ENCODE data around the gene TIGD7. TPM values are rescaled to one million over a fixed set of nuclear protein-coding genes. Genes with fewer than 3 reads are reported as not detected.

TIGD7 gene
- total RNA-seq, result 3.8 and 6.5 TPM in 2 replicates

- Histone ChIP-seq H2AFZ (ENCODE audit: low read length) (peak within 1 kb of the TSS; percentile 97), H3K4me3 (ENCODE audit: insufficient read depth, low read length) (peak within 1 kb of the TSS; percentile 91), H3K27me3 (ENCODE audit: insufficient read depth, low read length) (no peaks in the 10 kb centered on the region), H4K20me1 (ENCODE audit: insufficient read depth, low read length) (no peaks in the 10 kb centered on the region), H3K4me2 (ENCODE audit: insufficient read depth, low read length) (peak within 1 kb of the TSS; percentile 82), H3K27ac (ENCODE audit: low read depth, low read length) (peak within 1 kb of the TSS; percentile 91), H3K79me2 (ENCODE audit: insufficient read depth, low read length) (peaks cover 43% of the 10 kb centered on the region), H3K36me3 (ENCODE audit: insufficient read depth, low read length) (peaks cover 33% of the 10 kb centered on the region), H3K9me3 (ENCODE audit: low read depth, low read length) (peaks cover 4% of the 10 kb centered on the region), H3K4me1 (ENCODE audit: insufficient read depth, low read length) (peaks cover 7% of the 10 kb centered on the region)
- peak; percentile 6 for TF ChIP-seq CTCF (IDR thresholded peaks at IDR 0.05; ENCODE audit: extremely low read depth, low read depth, low read length)
- DNase-seq (ENCODE audit: insufficient read length, low spot score, missing footprints), result peak; percentile 99
Measured at GRCh38 chr16:3305109-3306068, at the start of gene TIGD7, which contains the start of gene ZNF75A. Gene TIGD7, minus strand, starts transcription at chr16:3305430. Its CDS starts 4,816 bp downstream, at chr16:3300614. Gene ZNF75A, plus strand, starts transcription at chr16:3305497. Its CDS starts 2,932 bp downstream, at chr16:3308429.

GRCh38 chr16:3349175-3349574 is 43.9 kb upstream of the TIGD7 start:
- Histone ChIP-seq H3K27ac (ENCODE audit: low read depth, low read length) (no peak overlapping the region), H3K4me2 (ENCODE audit: insufficient read depth, low read length) (no peak overlapping the region), H3K79me2 (ENCODE audit: insufficient read depth, low read length) (no peaks in the 10 kb centered on the region), H2AFZ (ENCODE audit: low read length) (no peak overlapping the region), H3K27me3 (ENCODE audit: insufficient read depth, low read length) (no peaks in the 10 kb centered on the region), H3K9me3 (ENCODE audit: low read depth, low read length) (no peaks in the 10 kb centered on the region), H3K4me1 (ENCODE audit: insufficient read depth, low read length) (no peaks in the 10 kb centered on the region), H3K4me3 (ENCODE audit: insufficient read depth, low read length) (no peak overlapping the region), H3K36me3 (ENCODE audit: insufficient read depth, low read length) (no peaks in the 10 kb centered on the region), H4K20me1 (ENCODE audit: insufficient read depth, low read length) (no peaks in the 10 kb centered on the region)
- peak; percentile 3 for DNase-seq (ENCODE audit: insufficient read length, low spot score, missing footprints)
- no peak for TF ChIP-seq CTCF (IDR thresholded peaks at IDR 0.05; ENCODE audit: extremely low read depth, low read depth, low read length)

- Histone ChIP-seq H3K27ac (ENCODE audit: low read depth, low read length) (no peak overlapping the region), H3K4me3 (ENCODE audit: insufficient read depth, low read length) (no peak overlapping the region), H3K27me3 (ENCODE audit: insufficient read depth, low read length) (no peaks in the 10 kb centered on the region), H3K4me2 (ENCODE audit: insufficient read depth, low read length) (no peak overlapping the region), H3K4me1 (ENCODE audit: insufficient read depth, low read length) (no peaks in the 10 kb centered on the region), H4K20me1 (ENCODE audit: insufficient read depth, low read length) (no peaks in the 10 kb centered on the region), H3K36me3 (ENCODE audit: insufficient read depth, low read length) (no peaks in the 10 kb centered on the region), H3K9me3 (ENCODE audit: low read depth, low read length) (no peaks in the 10 kb centered on the region), H3K79me2 (ENCODE audit: insufficient read depth, low read length) (no peaks in the 10 kb centered on the region), H2AFZ (ENCODE audit: low read length) (no peak overlapping the region)
- TF ChIP-seq CTCF (IDR thresholded peaks at IDR 0.05; ENCODE audit: extremely low read depth, low read depth, low read length), result no peak
- DNase-seq (ENCODE audit: insufficient read length, low spot score, missing footprints), result no peak
Measured at GRCh38 chr16:3348547-3349167, 43.4 kb upstream of the TIGD7 start.

- DNase-seq (ENCODE audit: insufficient read length, low spot score, missing footprints), result no peak
- H3K27ac ChIP-seq (ENCODE audit: low read depth, low read length), result no peak overlapping the region
- no peaks in the 10 kb centered on the region for H3K79me2 ChIP-seq (ENCODE audit: insufficient read depth, low read length)
- no peak overlapping the region for H3K4me3 ChIP-seq (ENCODE audit: insufficient read depth, low read length)
- TF ChIP-seq CTCF (IDR thresholded peaks at IDR 0.05; ENCODE audit: extremely low read depth, low read depth, low read length), result no peak
- H3K4me1 ChIP-seq (ENCODE audit: insufficient read depth, low read length), result no peaks in the 10 kb centered on the region
- no peaks in the 10 kb centered on the region for H3K36me3 ChIP-seq (ENCODE audit: insufficient read depth, low read length)
- H4K20me1 ChIP-seq (ENCODE audit: insufficient read depth, low read length), result no peaks in the 10 kb centered on the region
- no peaks in the 10 kb centered on the region for H3K27me3 ChIP-seq (ENCODE audit: insufficient read depth, low read length)
- H2AFZ ChIP-seq (ENCODE audit: low read length), result no peak overlapping the region
- H3K4me2 ChIP-seq (ENCODE audit: insufficient read depth, low read length), result no peak overlapping the region
- H3K9me3 ChIP-seq (ENCODE audit: low read depth, low read length), result no peaks in the 10 kb centered on the region
Measured at GRCh38 chr16:3347586-3347985, 42.4 kb upstream of the TIGD7 start.
